Stomach smooth muscle (tissue), 2 donors: ENCODE data around the gene OR5H2.

Experiments
- H3K27ac ChIP-seq: one replicate; pipeline ENCODE4 v1.7.0; 2013; ENCODE audit warnings: mild to moderate bottlenecking, low read length, inconsistent platforms
- H3K27me3 ChIP-seq, 2 donors: one replicate each; pipeline ENCODE4 v1.7.0; 2013; ENCODE audit warnings: low read length in 2 of 2; ENCODE audit not compliant: insufficient read depth in 2 of 2, control insufficient read depth in 1 of 2
- H3K36me3 ChIP-seq, 2 donors: one replicate each; pipeline ENCODE4 v1.7.0; 2013; ENCODE audit warnings: low read length in 2 of 2; ENCODE audit not compliant: control insufficient read depth in 2 of 2, insufficient read depth in 2 of 2
- H3K4me1 ChIP-seq: one replicate; pipeline ENCODE4 v1.7.0; 2013; ENCODE audit warnings: low read length; ENCODE audit not compliant: control insufficient read depth, insufficient read depth
- H3K4me3 ChIP-seq, 2 donors: one replicate each; pipeline ENCODE4 v1.7.0; 2013; ENCODE audit warnings: low read length in 2 of 2
- H3K9ac ChIP-seq, 2 donors: one replicate each; pipeline ENCODE4 v1.7.0; 2013; ENCODE audit warnings: low read length in 2 of 2, mild to moderate bottlenecking in 1 of 2
- H3K9me3 ChIP-seq, 2 donors: one replicate each; pipeline ENCODE4 v1.7.0; 2013; ENCODE audit warnings: low read length in 2 of 2; ENCODE audit not compliant: control insufficient read depth in 2 of 2
- donor health status: healthy.
- donor health status: Pancreatic carcinoma.

Gene OR5H2

DNA sequence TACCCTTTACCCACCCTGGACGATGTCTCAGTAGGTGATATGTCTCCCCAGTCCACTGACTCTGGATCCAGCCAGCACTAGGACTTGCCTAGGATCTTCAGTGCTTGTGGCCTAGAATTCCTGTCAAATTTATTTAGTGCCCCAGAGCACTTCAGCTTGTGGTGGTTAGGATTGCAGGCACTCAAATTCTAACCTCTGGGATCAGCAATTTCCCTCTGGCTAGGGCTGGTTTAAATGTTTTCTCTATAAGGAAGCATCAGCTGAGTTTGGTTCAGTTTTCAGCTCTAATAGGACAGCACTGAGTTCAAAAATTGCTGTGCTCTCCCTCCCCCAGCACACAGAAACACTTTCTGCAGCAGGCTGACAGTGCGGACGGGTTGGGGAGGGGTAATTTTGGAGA is 10.2 kb upstream of the OR5H2 start:
- H3K27me3 ChIP-seq = no peaks in the 10 kb centered on the region
- no peak overlapping the region for H3K4me3 ChIP-seq
- H3K9ac ChIP-seq = no peak overlapping the region
- no peaks in the 10 kb centered on the region for H3K36me3 ChIP-seq
- peaks cover 0 to 11% of the 10 kb centered on the region in 2 donors for H3K9me3 ChIP-seq
- H3K4me1 ChIP-seq = no peaks in the 10 kb centered on the region
- no peak overlapping the region for H3K27ac ChIP-seq

DNA sequence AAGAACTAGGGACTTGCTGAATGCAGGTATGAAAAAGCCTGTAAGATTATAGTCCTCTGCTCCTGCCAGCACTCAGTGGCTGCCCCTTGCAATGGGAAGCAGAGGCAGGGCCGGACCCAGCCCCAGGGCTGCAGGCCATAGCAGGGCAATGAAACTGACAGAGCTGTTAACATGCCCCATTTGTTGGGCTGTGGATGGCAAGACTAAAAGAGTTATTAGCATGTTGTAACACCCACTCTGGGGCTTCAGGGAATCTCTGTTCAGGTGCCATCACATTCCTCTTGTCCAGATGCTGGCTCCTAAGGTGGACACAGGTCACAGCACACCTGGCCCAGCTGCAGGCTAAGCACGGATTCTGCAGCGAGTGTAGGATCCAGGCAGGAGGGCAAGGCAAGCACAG is 7.4 kb upstream of the OR5H2 start:
- no peaks in the 10 kb centered on the region for H3K27me3 ChIP-seq
- H3K36me3 ChIP-seq = no peaks in the 10 kb centered on the region
- H3K4me3 ChIP-seq = no peak overlapping the region

DNA sequence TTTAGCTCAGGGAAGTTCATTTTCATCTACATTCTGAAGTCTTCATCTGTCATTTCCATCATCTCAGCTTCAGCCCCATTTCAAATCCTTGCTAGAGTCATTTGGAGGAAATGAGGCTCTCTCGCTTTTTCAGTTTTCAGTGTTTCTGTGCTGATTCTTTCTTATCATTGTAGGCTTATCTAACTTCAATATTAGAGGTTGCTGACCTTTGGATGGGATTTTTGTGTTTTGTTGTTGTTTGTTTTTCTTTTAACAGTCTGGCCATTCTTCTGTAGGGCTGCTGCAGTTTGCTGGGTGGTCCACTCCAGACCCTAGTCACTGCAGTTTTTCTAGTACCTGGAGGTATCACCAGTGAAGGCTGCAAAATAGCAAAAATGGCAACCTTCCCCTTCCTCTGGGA is 8.6 kb downstream of the OR5H2 start:
- no peaks in the 10 kb centered on the region for H3K27me3 ChIP-seq
- no peaks in the 10 kb centered on the region for H3K4me1 ChIP-seq
- H3K9ac ChIP-seq = no peak overlapping the region
- no peak overlapping the region for H3K27ac ChIP-seq
- no peak overlapping the region for H3K4me3 ChIP-seq
- no peaks in the 10 kb centered on the region for H3K9me3 ChIP-seq
- no peaks in the 10 kb centered on the region for H3K36me3 ChIP-seq

More for the DNA sequence above, 7.4 kb upstream of the OR5H2 start:
- H3K4me1 ChIP-seq = no peaks in the 10 kb centered on the region
- no peak overlapping the region for H3K9ac ChIP-seq
- no peak overlapping the region for H3K27ac ChIP-seq
- peaks cover 0 to 8% of the 10 kb centered on the region in 2 donors for H3K9me3 ChIP-seq

DNA sequence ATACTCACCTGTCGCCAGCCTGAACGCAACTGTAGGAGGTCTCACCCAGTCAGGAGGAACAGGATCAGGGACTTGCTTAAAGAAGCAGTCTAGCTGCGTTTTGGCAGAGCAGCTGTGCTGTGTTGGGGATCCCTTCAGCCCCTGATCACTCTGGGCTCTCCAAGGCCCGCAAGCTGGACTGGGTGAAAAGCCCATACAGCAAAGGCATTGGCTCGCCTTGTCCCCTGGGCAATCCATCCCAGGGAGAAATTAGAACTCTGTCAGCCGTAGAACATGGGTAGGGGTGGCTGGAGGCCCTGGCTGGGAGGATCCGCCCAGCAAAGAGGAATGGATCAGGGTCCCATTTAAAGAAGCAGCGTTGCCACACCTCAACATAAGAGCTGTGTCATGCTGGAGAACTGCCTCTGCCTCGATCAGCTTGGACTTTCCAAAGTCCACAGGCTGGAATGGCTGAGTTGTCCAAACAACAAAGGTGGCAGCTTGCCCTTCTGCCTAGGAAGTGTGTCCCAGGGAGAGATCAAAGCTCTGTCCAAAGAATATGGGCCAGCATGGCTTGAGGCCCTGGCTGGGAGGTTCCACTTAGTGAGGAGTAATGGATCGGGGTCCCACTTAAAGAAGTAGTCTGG is 9.1 kb downstream of the OR5H2 start:
- Histone ChIP-seq H3K27ac (no peak overlapping the region), H3K4me1 (no peaks in the 10 kb centered on the region), H3K9ac (no peak overlapping the region), H3K9me3 (no peaks in the 10 kb centered on the region), H3K27me3 (no peaks in the 10 kb centered on the region), H3K4me3 (no peak overlapping the region), H3K36me3 (no peaks in the 10 kb centered on the region)

DNA sequence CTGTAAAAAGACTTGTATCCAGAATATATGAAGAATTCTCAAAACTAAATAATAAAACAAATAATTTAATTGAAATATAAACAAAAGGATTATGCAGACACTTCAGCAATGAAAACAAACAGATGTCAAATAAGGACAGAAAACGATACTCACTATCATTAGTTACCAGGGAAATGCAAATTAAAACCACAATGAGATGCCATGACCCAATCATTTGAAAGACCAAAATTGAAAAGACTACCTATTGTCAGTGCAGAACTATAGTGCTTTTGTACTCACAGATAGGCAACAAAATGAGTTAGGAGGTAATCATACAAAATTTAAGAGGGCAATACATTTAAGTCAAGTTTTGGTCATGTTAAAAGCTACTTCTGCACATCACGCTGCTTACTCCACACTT is 39.8 kb downstream of the OR5H2 start:
- H3K27ac ChIP-seq = no peak overlapping the region
- no peaks in the 10 kb centered on the region for H3K36me3 ChIP-seq
- no peaks in the 10 kb centered on the region for H3K4me1 ChIP-seq
- no peak overlapping the region for H3K4me3 ChIP-seq
- H3K27me3 ChIP-seq = no peaks in the 10 kb centered on the region
- no peaks in the 10 kb centered on the region for H3K9me3 ChIP-seq
- no peak overlapping the region for H3K9ac ChIP-seq

DNA sequence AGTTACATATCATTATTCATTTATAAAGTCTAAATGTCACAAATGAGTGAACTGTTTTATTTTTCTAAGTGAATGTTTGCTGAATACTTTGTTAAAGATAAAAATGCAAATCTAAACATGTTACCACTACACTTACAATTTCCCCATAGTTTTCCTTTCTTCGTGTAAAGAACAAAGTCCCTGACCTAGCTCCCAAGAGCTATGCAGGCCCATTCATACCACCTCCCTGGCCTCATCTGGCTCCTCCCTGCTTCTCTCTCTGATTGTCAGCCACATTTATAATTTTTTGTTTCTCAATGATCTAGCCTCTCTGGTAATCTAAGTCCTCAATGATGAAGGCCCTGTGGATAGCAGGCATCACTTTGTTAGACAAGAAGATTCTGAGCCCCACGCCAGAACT is 40.4 kb downstream of the OR5H2 start:
- no peak overlapping the region for H3K9ac ChIP-seq
- H3K4me3 ChIP-seq = no peak overlapping the region
- H3K36me3 ChIP-seq = no peaks in the 10 kb centered on the region
- H3K27me3 ChIP-seq = no peaks in the 10 kb centered on the region
- no peaks in the 10 kb centered on the region for H3K9me3 ChIP-seq
- H3K4me1 ChIP-seq = no peaks in the 10 kb centered on the region
- no peak overlapping the region for H3K27ac ChIP-seq

DNA sequence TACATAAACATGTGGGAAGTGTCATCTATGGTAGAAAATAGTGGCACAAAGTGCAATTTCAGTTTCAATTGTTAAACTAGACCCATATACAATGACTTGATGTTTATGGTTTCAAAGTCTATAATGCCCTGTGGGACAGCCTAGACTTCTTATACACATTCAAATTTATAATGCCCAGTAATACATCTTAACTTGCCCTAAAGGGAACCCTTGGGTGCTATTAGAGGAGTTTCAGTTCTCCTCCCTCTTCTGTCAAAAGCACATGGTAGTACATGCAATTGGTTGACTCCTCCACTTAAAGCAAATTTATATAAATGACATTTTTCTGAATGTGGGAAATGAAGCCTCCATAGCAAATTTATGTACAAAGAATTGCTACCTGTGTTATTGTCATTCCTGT is 41.1 kb downstream of the OR5H2 start:
- no peaks in the 10 kb centered on the region for H3K9me3 ChIP-seq
- no peak overlapping the region for H3K4me3 ChIP-seq
- H3K36me3 ChIP-seq = no peaks in the 10 kb centered on the region
- no peak overlapping the region for H3K27ac ChIP-seq
- no peaks in the 10 kb centered on the region for H3K4me1 ChIP-seq
- no peak overlapping the region for H3K9ac ChIP-seq
- no peaks in the 10 kb centered on the region for H3K27me3 ChIP-seq

DNA sequence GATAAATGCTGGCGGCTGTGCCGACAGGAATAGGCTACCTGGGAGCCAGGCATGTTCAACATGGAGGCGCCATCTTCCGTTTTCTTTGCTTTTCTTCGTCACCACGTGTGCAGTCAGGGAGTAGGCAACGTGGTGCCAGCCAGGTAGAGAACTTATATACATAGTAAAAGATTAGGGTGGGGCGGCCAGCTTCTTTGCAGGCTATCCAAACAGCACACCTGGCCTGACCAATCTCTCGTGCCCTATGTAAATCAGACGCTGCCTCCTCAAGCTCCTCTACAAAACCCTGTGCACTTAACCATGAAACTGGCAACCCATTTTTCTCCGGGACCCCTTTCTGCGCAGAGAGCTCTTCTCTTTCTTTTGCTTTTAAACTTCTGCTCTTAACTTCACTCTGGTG is 42.8 kb downstream of the OR5H2 start:
- H3K4me3 ChIP-seq = no peak overlapping the region
- no peak overlapping the region for H3K9ac ChIP-seq
- H3K27ac ChIP-seq = no peak overlapping the region
- H3K36me3 ChIP-seq = no peaks in the 10 kb centered on the region
- peaks cover 0 to 5% of the 10 kb centered on the region in 2 donors for H3K27me3 ChIP-seq
- H3K9me3 ChIP-seq = no peaks in the 10 kb centered on the region
- no peaks in the 10 kb centered on the region for H3K4me1 ChIP-seq

DNA sequence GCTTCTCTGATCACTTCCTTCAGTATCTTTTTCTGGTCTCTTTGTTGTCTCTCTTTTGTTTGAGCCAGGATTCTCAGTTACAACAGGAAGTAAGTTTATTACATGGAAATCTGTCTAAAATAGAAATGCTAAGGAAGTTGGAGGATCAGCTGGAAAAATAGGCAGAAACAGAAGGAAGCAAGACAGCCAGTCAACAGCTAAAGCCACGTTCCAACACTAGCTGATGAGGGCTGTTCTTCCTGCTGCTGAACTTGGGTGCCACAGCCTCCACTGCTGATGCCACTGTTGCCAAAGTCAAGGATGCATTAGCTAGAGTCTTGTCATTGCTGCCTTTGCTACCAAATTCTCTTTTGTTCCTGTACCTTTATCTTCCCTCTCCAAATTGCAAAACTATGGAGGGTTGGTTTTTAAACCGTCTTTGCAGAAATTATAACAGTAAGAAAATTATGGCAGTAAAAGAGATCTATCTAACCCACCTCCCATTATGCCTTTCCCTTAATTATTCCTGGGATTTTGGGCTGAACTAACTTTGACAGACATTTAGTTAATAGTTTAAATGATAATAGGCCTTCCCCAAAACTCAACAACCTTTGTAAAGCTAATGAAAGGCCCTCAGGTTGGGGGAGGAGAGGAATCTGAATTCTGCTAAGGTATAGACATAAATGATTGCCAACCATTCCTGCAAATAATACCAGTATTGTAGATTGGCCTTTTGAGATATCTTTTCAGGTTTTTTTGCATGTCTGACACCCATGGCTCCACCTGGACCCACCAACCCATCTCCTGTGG is 44.0 kb downstream of the OR5H2 start:
- no peaks in the 10 kb centered on the region for H3K9me3 ChIP-seq
- no peak overlapping the region for H3K9ac ChIP-seq
- H3K4me1 ChIP-seq = no peaks in the 10 kb centered on the region
- no peak overlapping the region for H3K27ac ChIP-seq
- no peak overlapping the region for H3K4me3 ChIP-seq
- H3K36me3 ChIP-seq = no peaks in the 10 kb centered on the region
- peaks cover 0 to 5% of the 10 kb centered on the region in 2 donors for H3K27me3 ChIP-seq

DNA sequence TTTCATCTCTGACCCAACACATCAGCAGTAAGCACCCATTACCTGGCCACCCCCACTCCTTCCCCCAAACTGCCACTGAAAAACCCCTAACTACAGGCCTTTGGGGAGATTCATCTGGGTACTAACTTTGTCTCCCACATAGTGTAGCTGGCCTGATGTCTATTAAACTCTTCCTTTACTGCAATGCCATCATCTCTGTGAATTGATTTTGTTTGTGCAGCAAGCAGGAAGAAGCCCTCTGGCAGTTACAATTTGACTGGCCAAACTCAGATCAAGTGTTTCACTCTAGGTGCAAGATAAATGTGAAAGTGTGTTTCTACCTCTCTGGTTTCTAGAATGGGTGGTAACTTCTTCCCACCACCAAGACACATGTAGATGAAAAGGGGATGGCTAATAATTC is 44.6 kb downstream of the OR5H2 start:
- Histone ChIP-seq H3K4me3 (no peak overlapping the region), H3K27ac (no peak overlapping the region), H3K4me1 (no peaks in the 10 kb centered on the region), H3K27me3 (peaks cover 0 to 5% of the 10 kb centered on the region in 2 donors), H3K9ac (no peak overlapping the region), H3K9me3 (no peaks in the 10 kb centered on the region), H3K36me3 (no peaks in the 10 kb centered on the region)

DNA sequence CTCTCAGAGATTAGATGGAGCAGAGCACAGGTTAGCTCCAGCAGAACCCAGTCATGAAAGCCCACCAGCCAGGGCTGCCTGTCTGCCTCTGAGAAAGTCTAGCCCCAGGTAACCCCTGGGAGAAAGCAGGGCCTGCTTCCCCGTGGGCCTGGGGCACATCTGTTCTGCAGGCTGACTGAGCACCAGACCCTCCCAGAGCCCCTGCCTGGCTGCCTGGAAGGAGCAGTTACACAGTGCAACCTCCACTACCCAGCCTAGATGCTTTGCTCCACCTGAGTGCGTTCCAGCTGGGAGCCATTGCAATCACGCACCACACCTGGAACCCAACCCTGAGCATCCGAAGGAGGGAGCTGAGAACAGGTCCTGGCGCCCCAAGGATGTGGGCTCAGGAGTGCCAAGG is 46.6 kb downstream of the OR5H2 start:
- Histone ChIP-seq H3K36me3 (no peaks in the 10 kb centered on the region), H3K4me3 (no peak overlapping the region), H3K9ac (no peak overlapping the region), H3K27me3 (peaks cover 0 to 5% of the 10 kb centered on the region in 2 donors), H3K4me1 (no peaks in the 10 kb centered on the region), H3K27ac (no peak overlapping the region), H3K9me3 (no peaks in the 10 kb centered on the region)
